Measurements from ENCODE around the gene ZNF783. TPM values are rescaled to one million over a fixed set of nuclear protein-coding genes. Genes with fewer than 3 reads are reported as not detected.
A peak's percentile ranks its signal among the peaks of the same experiment; 100 is the strongest.
"Not testable (repeated sequence)": the region's sequence is repeated elsewhere in the genome, so short reads cannot be mapped to it uniquely, and the experiment has no call there.

ZNF783 gene
- 6.6 TPM for polyA plus RNA-seq (2012; ENCODE audit: missing spikeins)

GRCh38 chr7:149261829-149262617, at the start of gene ZNF783:
Gene ZNF783 (plus strand): TSS chr7:149262196. CDS start chr7:149262334, 138 bp downstream.
- FAIRE-seq (peak; percentile 67), DNase-seq (ENCODE audit: insufficient read length) (peak; percentile 90)
- TF ChIP-seq POLR2A (IDR thresholded peaks at IDR 0.05; ENCODE audit: low read depth, low read length) (peak; percentile 58; the same call in 1 of the 2 replicates), POLR2AphosphoS5 (IDR thresholded peaks at IDR 0.05; ENCODE audit: low read depth, low read length) (0 out of 2 replicates have a peak, but pooled peaks have one; percentile 13), TAF1 (IDR thresholded peaks at IDR 0.05; ENCODE audit: borderline replicate concordance, low read depth, low read length) (no peak)

DNA sequence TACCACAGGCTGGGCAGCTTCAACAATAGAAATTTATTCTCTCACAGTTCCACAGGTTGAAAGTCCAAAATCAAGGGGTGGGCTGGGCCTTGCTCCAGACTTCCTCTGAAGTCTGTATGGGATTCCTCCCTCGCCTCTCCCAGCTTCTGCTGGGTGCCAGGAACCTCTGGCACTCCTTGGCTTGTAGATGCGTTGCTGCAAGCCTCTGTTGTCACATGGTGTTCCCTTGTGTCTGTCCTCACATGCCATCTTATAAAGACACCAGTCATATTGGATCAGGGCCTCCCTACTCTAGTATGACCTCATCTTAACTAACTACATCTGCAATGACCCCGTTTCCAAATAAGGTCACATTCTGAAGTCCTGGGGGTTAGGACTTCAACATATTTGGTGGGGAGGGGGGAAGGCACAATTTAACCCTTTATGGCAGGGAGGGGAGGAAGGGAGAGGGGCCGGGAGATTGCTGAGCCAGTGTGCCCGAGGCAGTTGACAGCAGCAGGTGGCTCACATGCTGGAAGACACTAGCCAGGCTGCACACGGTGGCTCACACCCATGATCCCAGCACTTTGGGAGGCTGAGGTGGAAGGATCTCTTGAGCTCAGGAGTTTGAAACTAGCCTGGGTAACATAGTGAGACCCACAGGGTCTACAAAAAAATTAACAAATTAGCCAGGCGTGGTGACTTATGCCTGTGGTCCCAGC, 47.8 kb upstream of the ZNF783 start:
- TF ChIP-seq POLR2A (IDR thresholded peaks at IDR 0.05; ENCODE audit: low read depth, low read length): no peak
- no peak for TF ChIP-seq TAF1 (IDR thresholded peaks at IDR 0.05; ENCODE audit: borderline replicate concordance, low read depth, low read length)
- TF ChIP-seq POLR2AphosphoS5 (IDR thresholded peaks at IDR 0.05; ENCODE audit: low read depth, low read length): no peak
- no peak for DNase-seq (ENCODE audit: insufficient read length)
- no peak for FAIRE-seq

DNA sequence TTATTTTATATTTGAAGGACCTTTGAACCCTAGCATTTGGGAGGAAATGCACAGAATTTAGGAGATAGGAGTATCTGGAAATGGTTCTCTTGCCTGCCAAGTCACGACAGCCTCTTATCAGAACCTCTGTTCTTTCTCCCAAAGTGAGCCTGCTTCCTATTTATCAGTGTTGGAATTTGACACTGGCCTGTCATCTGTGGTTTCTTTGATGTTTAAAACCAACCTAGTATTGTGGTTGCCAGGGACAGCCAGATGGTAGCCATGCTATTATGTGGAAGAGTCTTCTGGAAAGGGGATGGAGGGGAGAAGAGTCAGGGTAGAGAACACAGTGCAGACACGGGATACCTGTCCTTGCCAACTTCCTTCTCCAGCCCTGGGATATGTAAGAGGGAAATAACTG, 45.6 kb upstream of the ZNF783 start:
- no peak for DNase-seq (ENCODE audit: insufficient read length)
- FAIRE-seq: no peak
- no peak for TF ChIP-seq TAF1 (IDR thresholded peaks at IDR 0.05; ENCODE audit: borderline replicate concordance, low read depth, low read length)
- no peak for TF ChIP-seq POLR2AphosphoS5 (IDR thresholded peaks at IDR 0.05; ENCODE audit: low read depth, low read length)
- no peak for TF ChIP-seq POLR2A (IDR thresholded peaks at IDR 0.05; ENCODE audit: low read depth, low read length)

DNA sequence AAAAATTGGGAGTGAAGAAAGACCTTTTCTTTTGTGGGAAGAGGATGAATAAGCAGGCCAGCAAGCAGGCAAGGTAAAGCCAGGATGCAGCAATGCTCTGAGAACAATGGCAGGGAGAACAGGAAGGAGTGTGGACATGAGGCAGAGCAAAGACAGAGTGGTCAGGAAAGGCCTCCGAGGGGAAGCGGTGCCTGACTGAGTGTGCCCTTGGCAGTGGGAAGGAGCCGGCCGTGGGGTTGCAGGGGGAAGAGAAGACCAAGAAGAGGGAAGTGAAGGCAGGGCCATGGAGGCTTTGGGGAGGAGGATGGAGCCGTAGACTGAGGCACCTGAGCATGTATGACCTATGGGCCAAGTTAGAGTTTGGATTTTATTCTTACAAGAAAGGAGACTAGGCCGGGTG, 44.4 kb upstream of the ZNF783 start:
- FAIRE-seq (no peak), DNase-seq (ENCODE audit: insufficient read length) (no peak)
- TF ChIP-seq TAF1 (IDR thresholded peaks at IDR 0.05; ENCODE audit: borderline replicate concordance, low read depth, low read length) (no peak), POLR2AphosphoS5 (IDR thresholded peaks at IDR 0.05; ENCODE audit: low read depth, low read length) (no peak), POLR2A (IDR thresholded peaks at IDR 0.05; ENCODE audit: low read depth, low read length) (no peak)

DNA sequence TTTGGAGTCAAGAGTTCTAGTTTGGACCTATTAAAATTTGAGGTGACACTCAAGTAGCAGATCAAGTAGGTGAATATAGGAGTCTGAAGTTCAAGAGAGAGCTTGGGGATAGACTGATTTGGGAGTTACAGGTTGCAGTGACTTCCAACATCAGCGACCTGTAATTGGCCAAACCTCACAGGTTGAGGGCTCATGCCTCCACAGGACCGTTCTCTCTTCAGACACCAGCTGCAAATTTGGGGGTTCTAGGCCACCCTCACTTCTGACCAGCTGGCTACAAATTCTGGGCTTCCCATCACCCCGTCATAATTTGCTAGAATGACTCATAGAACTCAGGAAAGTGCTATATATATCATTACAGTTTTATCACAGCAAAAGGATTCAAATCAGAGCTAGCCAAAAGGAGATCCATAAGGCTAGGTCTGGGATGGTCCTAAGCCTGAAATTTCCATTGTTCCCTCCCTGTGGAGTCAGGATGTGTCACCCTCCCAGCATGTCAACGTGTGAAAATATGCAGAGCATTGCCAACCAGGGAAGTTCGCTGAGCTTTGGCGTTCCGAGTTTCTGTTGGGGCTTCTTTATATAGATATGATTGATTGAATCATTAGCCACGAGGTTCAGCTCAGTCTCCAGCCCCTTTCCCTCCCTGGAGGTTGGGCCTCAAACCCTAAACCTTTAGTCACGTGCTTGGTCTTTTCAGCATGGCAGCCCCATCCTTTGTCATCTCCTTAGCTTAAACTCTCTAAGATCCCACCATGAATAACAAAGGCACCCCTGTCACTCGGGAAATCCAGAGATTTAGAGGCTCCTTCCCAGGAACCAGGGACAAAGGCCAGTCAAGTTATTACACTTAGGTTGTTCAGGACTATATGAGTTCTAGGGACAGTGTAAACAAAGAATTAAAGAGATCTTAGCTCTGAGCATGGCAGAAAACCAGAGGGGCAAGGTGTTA, 43.3 kb upstream of the ZNF783 start:
- no peak for DNase-seq (ENCODE audit: insufficient read length)
- TF ChIP-seq POLR2A (IDR thresholded peaks at IDR 0.05; ENCODE audit: low read depth, low read length) (no peak), POLR2AphosphoS5 (IDR thresholded peaks at IDR 0.05; ENCODE audit: low read depth, low read length) (no peak), TAF1 (IDR thresholded peaks at IDR 0.05; ENCODE audit: borderline replicate concordance, low read depth, low read length) (no peak)
- FAIRE-seq: no peak

DNA sequence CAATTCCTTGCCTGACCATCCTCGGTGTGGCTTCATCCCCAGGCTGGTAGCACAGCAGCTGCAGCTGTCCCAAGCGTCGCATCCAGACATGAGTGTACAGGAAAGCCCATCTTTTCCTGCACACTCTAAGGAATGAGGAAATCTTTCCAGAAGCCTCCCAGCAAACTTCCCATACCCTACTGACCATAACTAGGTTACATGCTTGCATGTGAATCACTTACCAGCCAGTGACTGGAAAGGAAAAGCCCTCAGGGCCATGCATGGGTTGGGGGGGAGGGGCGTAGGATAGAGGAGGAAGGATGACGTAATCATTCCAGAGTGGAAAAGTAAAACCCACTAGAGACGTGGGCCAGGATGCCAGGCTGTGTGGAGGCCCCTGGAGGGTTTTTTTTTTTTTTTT, 41.5 kb upstream of the ZNF783 start:
- DNase-seq (ENCODE audit: insufficient read length) (no peak), FAIRE-seq (no peak)
- TF ChIP-seq TAF1 (IDR thresholded peaks at IDR 0.05; ENCODE audit: borderline replicate concordance, low read depth, low read length) (no peak), POLR2A (IDR thresholded peaks at IDR 0.05; ENCODE audit: low read depth, low read length) (no peak), POLR2AphosphoS5 (IDR thresholded peaks at IDR 0.05; ENCODE audit: low read depth, low read length) (no peak)

DNA sequence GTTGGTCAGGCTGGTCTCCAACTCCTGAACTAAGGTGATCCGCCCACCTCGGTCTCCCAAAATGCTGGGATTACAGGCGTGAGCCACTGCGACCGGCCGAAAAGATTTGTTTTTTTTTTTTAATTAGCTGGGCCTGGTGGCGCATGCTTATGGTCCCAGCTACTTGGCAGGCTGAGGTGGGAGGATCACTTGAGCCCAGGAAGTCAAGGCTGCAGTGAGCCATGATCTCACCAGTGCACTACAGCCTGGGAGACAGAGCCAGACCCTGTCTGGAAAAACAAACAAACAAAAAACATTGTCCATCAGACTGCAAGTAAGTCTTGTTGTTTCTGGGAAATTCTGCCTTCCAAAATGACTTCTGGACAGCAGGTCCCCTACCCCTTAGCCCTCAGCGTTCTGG, 38.8 kb upstream of the ZNF783 start:
- no peak for FAIRE-seq
- TF ChIP-seq TAF1 (IDR thresholded peaks at IDR 0.05; ENCODE audit: borderline replicate concordance, low read depth, low read length) (no peak), POLR2AphosphoS5 (IDR thresholded peaks at IDR 0.05; ENCODE audit: low read depth, low read length) (no peak), POLR2A (IDR thresholded peaks at IDR 0.05; ENCODE audit: low read depth, low read length) (no peak)
- DNase-seq (ENCODE audit: insufficient read length): no peak

- no peak for DNase-seq (ENCODE audit: insufficient read length)
- TF ChIP-seq POLR2AphosphoS5 (IDR thresholded peaks at IDR 0.05; ENCODE audit: low read depth, low read length) (no peak), POLR2A (IDR thresholded peaks at IDR 0.05; ENCODE audit: low read depth, low read length) (no peak), TAF1 (IDR thresholded peaks at IDR 0.05; ENCODE audit: borderline replicate concordance, low read depth, low read length) (no peak)
- FAIRE-seq: no peak
These were observed 38.2 kb upstream of the ZNF783 start for GRCh38 chr7:149223761-149224160.

GRCh38 chr7:149224352-149224751, 37.6 kb upstream of the ZNF783 start:
- FAIRE-seq (no peak), DNase-seq (ENCODE audit: insufficient read length) (no peak)
- TF ChIP-seq POLR2AphosphoS5 (IDR thresholded peaks at IDR 0.05; ENCODE audit: low read depth, low read length) (no peak), TAF1 (IDR thresholded peaks at IDR 0.05; ENCODE audit: borderline replicate concordance, low read depth, low read length) (no peak), POLR2A (IDR thresholded peaks at IDR 0.05; ENCODE audit: low read depth, low read length) (no peak)

- FAIRE-seq (no peak), DNase-seq (ENCODE audit: insufficient read length) (no peak)
- TF ChIP-seq POLR2AphosphoS5 (IDR thresholded peaks at IDR 0.05; ENCODE audit: low read depth, low read length) (no peak), TAF1 (IDR thresholded peaks at IDR 0.05; ENCODE audit: borderline replicate concordance, low read depth, low read length) (no peak), POLR2A (IDR thresholded peaks at IDR 0.05; ENCODE audit: low read depth, low read length) (no peak)
These were observed 36.9 kb upstream of the ZNF783 start for GRCh38 chr7:149225106-149225505.

DNA sequence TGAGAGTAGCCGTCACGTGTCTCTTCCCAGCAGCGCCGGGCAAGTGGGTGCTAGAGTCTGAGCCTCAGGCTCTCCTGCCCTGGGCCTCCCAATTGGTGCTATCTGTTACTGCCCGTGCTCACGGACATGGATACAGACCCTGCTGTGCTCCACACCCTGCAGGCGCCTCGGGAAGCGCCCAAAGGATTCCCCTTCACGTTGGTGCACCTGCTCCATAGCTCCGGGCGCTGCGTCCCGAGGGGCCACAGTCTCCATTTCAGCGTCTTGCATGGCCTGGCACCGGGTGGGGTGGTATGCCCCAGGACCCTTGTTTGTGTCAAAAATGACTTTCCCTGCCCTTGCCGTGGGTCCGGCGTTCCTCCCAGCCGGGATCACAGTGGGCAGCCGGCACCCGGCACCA, 36.3 kb upstream of the ZNF783 start:
- DNase-seq (ENCODE audit: insufficient read length): no peak
- TF ChIP-seq POLR2AphosphoS5 (IDR thresholded peaks at IDR 0.05; ENCODE audit: low read depth, low read length) (no peak), TAF1 (IDR thresholded peaks at IDR 0.05; ENCODE audit: borderline replicate concordance, low read depth, low read length) (no peak), POLR2A (IDR thresholded peaks at IDR 0.05; ENCODE audit: low read depth, low read length) (no peak)
- FAIRE-seq: no peak

GRCh38 chr7:149226366-149226765, 35.6 kb upstream of the ZNF783 start:
- DNase-seq (ENCODE audit: insufficient read length); FAIRE-seq: not testable (repeated sequence)

All from GM12892 (cell line).